ENCODE results near the gene MYCT1. TPM values are rescaled to one million over a fixed set of nuclear protein-coding genes. Genes with fewer than 3 reads are reported as not detected.

The MYCT1 gene
- total and polyA plus RNA-seq, 2 of the 8 experiments (the other 6 are each of a cell fraction or from before 2014, with no cell fraction given) = 0.39 to 3.3 TPM

DNA sequence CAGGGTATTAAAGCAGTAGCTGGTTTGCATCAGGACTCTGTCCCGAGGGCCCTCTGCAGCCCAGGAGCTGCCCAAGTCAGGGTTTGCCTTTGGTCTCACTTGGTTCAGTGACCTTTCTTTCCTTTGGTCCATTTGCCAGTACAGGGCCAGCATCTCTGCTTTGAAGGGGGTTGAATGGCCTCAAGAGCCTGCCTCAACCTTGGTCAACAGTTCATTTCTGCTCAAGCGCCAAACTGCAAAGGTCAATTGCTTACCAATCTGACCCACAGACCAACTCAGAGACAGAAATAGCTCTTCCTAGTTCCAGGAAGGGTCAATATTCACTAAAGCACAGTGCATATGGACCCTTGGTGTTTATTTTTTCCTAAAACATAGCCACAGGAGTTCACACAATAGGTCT, 72.3 kb downstream of the MYCT1 start:
- no peaks in the 10 kb centered on the region for H4K20me1 ChIP-seq (replicated peaks in 1 of 2; ENCODE audit: control insufficient read depth in 1 of 2, insufficient read depth in 2 of 2, low read length in 2 of 2)
- H3K27me3 ChIP-seq (replicated peaks in 1 of 4; ENCODE audit: control insufficient read depth in 3 of 4, extremely low read depth in 1 of 4, insufficient read depth in 3 of 4, low read length in 3 of 4) = no peaks in the 10 kb centered on the region
- CTCF ChIA-PET (ENCODE audit: partially characterized antibody) = interaction anchor here (1.0 to 1.7 kb wide), 4 partner anchors 21 to 184 kb away, joined by 3 to 5 read pairs (median 3); no protein-coding TSS in a partner anchor
- H3K23ac ChIP-seq (ENCODE audit: insufficient read length) = no peak overlapping the region
- H3K23me2 ChIP-seq (ENCODE audit: low read depth, low read length) = no peaks in the 10 kb centered on the region
- no peak overlapping the region for H3K4me3 ChIP-seq (ENCODE audit: extremely low read depth in 1 of 4, insufficient read depth in 2 of 4, low read depth in 3 of 4, low read length in 4 of 4)
- H2BK15ac ChIP-seq (ENCODE audit: low read length) = no peak overlapping the region
- no peak overlapping the region for H3K56ac ChIP-seq (replicated peaks; ENCODE audit: insufficient read length, low read depth, low read length)
- WGBS, 2 experiments (ENCODE audit: extremely low coverage in 1 of 2, insufficient coverage in 1 of 2, insufficient read length in 1 of 2, insufficient replicate concordance in 2 of 2, low coverage in 1 of 2, low lambda C conversion rate in 2 of 2, missing lambda C conversion rate in 1 of 2) = 95% methylated on average over 2 of the region's 2 CpGs; no CpG with 5 or more reads in 1 of the 2 experiments
- no peaks in the 10 kb centered on the region for H3K4me1 ChIP-seq (replicated peaks in 1 of 4; ENCODE audit: control insufficient read depth in 3 of 4, insufficient read depth in 4 of 4, low read length in 3 of 4)
- H4K91ac ChIP-seq (replicated peaks; ENCODE audit: insufficient read length, low read length) = no peak overlapping the region
- H3K4ac ChIP-seq (replicated peaks; ENCODE audit: insufficient read length, low read depth, low read length) = no peak overlapping the region
- H3K9ac ChIP-seq (replicated peaks in 1 of 4; ENCODE audit: extremely low read depth in 1 of 4, low read depth in 3 of 4, low read length in 3 of 4) = no peak overlapping the region
- H2BK5ac ChIP-seq (ENCODE audit: low read depth, low read length) = no peak overlapping the region
- H3K79me2 ChIP-seq (ENCODE audit: control insufficient read depth in 1 of 2, insufficient read depth in 2 of 2, low read length in 2 of 2) = no peaks in the 10 kb centered on the region
- no peak overlapping the region for H2AK5ac ChIP-seq (ENCODE audit: low read depth, low read length)
- no peak for DNase-seq (ENCODE audit: low read depth in 1 of 2, low spot score in 2 of 2)
- no peak overlapping the region for H2AFZ ChIP-seq (ENCODE audit: low read length)
- no peak overlapping the region for H3K4me2 ChIP-seq (ENCODE audit: insufficient read depth in 1 of 2, low read depth in 2 of 2, low read length in 2 of 2)
- H2BK20ac ChIP-seq (ENCODE audit: low read length) = no peak overlapping the region
- H3K9me3 ChIP-seq (ENCODE audit: insufficient read depth in 2 of 2, low read depth in 1 of 2, low read length in 1 of 2) = no peaks in the 10 kb centered on the region
- no peaks in the 10 kb centered on the region for H3K79me1 ChIP-seq (ENCODE audit: low read depth, low read length)
- no peak overlapping the region for H3K18ac ChIP-seq (ENCODE audit: extremely low read depth, low read length)
- H4K5ac ChIP-seq (ENCODE audit: insufficient read length, low read depth, low read length) = no peak overlapping the region
- H4K8ac ChIP-seq (ENCODE audit: extremely low read depth, insufficient read depth, low read length) = no peak overlapping the region
- no peak overlapping the region for H3K14ac ChIP-seq (ENCODE audit: insufficient read length)
- no peak for FAIRE-seq
- H2BK120ac ChIP-seq (replicated peaks; ENCODE audit: low read depth, low read length) = no peak overlapping the region
- no peak overlapping the region for H2BK12ac ChIP-seq (ENCODE audit: low read depth, low read length)
- no peaks in the 10 kb centered on the region for H3K36me3 ChIP-seq (ENCODE audit: control insufficient read depth in 2 of 4, insufficient read depth in 4 of 4, low read length in 3 of 4)
- POLR2A ChIA-PET (ENCODE audit: partially characterized antibody) = no interaction called here
- H3K27ac ChIP-seq (ENCODE audit: low read depth, low read length) = no peak overlapping the region
- no peak for TF ChIP-seq HDAC6 (IDR thresholded peaks at IDR 0.05; ENCODE audit: low read depth, low read length)
- TF ChIP-seq, protein P1, sequence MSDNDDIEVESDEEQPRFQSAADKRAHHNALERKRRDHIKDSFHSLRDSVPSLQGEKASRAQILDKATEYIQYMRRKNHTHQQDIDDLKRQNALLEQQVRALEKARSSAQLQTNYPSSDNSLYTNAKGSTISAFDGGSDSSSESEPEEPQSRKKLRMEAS (IDR thresholded peaks at IDR 0.05) = no peak
- no peak for TF ChIP-seq SP2 (IDR thresholded peaks at IDR 0.05; ENCODE audit: low read length)
- TF ChIP-seq NANOG (IDR thresholded peaks at IDR 0.05; ENCODE audit: insufficient read depth, low read depth, low read length, poor library complexity, severe bottlenecking) = no peak
- no peak for TF ChIP-seq GABPA (IDR thresholded peaks at IDR 0.05; ENCODE audit: borderline replicate concordance, insufficient read depth, low read length)
- no peak for TF ChIP-seq RNF2 (IDR thresholded peaks at IDR 0.05; ENCODE audit: borderline replicate concordance, low read depth, low read length, missing control alignments, poor library complexity, severe bottlenecking)
- no peak for TF ChIP-seq ASH2L (IDR thresholded peaks at IDR 0.05; ENCODE audit: low read length)
- no peak for TF ChIP-seq BRCA1 (IDR thresholded peaks at IDR 0.05; ENCODE audit: low read depth, low read length)
- TF ChIP-seq HDAC2 (IDR thresholded peaks at IDR 0.05; ENCODE audit: borderline replicate concordance in 1 of 2, low read depth in 2 of 2, low read length in 2 of 2) = no peak
